Subcutaneous adipose tissue (tissue), 4 donors: ENCODE data around the gene TBC1D17. TPM values are rescaled to one million over a fixed set of nuclear protein-coding genes. Genes with fewer than 3 reads are reported as not detected.

Experiments
- total RNA-seq, 4 donors: library from RNA; depleted of rRNA; stranded (reverse); fragments of >200 nt; gene quantifications; one replicate each; pipeline ENCODE4 v1.1.0, GENCODE V29; 2016
- TF ChIP-seq, protein P1 (sequence below): fragments of 450-650 bp; IDR thresholded peaks from one replicate; pipeline ENCODE4 v1.5.1; 2016; ENCODE audit warnings: low read depth, mild to moderate bottlenecking, control low read depth, antibody characterized with exemption, moderate library complexity

The TBC1D17 gene
- total RNA-seq, 4 donors from 2014 or later, result 19.2 to 60.8 (median 29.1) TPM

DNA sequence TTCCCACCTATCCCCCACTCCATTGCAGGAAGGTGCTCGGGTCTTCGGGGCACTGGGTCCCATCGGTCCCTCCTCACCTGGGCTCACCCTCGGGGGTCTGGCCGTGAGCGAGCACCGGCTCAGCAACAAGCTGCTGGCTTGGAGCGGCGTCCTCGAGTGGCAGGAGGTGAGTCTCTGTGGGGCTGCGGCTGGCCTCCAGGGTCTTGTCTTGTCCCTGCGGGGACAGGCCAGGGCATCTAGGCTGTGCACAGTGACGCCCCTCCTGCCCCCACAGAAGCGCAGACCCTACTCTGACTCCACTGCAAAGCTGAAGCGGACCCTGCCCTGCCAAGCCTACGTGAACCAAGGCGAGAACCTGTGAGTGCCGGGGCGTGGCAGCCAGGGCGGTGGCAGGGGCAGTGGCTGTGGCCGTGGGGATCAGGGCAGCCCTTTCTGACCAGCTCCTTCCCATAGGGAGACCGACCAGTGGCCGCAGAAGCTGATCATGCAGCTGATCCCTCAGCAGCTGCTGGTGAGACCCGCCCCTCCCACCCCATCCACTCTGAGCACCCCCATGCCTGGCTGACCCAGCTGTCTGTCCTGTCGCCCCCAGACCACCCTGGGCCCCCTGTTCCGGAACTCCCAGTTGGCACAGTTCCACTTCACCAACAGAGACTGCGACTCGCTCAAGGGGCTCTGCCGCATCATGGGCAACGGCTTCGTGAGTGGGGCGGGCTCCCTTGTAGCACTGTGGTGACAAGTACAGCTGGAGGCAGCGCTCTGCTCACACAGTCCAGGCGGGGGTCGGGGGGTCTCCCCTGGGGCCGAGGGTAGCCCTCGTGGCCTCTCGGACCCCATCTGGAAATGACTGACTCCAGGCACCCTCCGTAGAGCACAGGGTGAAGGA lies 22.9 kb upstream of the TBC1D17 start:
- TF ChIP-seq, protein P1, sequence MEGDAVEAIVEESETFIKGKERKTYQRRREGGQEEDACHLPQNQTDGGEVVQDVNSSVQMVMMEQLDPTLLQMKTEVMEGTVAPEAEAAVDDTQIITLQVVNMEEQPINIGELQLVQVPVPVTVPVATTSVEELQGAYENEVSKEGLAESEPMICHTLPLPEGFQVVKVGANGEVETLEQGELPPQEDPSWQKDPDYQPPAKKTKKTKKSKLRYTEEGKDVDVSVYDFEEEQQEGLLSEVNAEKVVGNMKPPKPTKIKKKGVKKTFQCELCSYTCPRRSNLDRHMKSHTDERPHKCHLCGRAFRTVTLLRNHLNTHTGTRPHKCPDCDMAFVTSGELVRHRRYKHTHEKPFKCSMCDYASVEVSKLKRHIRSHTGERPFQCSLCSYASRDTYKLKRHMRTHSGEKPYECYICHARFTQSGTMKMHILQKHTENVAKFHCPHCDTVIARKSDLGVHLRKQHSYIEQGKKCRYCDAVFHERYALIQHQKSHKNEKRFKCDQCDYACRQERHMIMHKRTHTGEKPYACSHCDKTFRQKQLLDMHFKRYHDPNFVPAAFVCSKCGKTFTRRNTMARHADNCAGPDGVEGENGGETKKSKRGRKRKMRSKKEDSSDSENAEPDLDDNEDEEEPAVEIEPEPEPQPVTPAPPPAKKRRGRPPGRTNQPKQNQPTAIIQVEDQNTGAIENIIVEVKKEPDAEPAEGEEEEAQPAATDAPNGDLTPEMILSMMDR, result no peak

DNA sequence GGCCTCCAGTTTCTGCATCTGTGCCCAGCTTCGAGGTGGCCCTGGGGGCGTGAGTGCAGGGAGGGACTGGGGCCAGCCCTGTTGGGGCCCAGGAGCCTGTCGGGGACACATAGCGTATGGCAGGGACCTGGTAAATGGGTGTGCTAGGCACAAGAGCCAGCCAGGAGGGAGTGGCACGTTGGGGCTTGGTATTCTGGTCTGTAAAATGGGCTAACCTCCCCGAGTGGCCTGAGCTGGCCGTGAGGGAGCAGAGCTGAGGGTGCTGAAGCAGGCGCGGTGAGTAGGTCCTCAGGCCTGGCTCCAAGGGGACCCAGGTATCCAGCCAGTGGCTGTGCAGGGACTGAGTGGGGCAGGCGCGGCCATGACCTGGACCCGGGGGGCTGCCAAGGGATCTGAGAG lies 22.2 kb upstream of the TBC1D17 start:
- TF ChIP-seq, protein P1, result no peak

DNA sequence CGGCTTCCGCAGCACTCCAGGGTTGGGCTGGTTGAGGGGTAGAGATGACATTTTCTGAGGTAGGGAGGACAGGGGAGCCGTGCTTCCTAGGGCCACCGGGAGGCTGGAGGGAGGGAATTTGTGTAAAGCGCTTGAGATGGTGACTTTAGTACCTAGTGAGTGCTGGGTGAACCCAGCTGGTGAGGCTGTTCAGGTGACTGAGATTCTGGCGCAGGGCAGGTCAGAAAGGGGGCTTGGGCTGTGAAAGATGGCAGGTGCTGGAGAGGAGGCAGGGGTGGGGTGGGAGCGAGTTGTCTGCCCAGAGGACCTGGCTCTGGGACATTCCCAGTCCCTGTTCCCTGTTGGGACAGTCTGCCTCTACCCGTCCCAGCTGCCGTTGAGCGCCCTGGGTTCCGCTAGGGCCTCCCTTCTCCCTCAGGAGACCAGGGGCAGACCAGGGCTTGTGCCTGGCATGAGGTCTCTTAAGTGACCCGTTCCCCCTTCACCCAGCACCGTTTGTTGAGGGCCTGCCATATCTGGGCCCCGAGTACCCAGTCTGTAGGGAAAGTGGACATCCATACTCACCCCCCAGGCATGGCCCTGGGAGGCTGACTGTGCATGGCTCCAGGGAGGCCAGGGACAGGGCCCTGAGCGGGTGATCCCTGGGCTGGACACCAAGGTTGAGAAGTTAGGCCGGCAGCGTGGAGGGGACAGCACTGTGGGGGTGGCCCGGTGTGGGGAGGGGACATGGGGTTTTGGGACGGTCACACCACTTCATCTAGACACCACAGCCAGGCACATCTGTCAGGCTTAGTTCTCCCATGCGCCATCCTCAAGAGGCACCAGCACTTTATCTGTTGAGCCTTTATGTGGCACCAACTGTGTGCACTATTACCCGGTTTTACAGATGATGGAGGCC lies 21.6 kb upstream of the TBC1D17 start:
- TF ChIP-seq, protein P1, result no peak

DNA sequence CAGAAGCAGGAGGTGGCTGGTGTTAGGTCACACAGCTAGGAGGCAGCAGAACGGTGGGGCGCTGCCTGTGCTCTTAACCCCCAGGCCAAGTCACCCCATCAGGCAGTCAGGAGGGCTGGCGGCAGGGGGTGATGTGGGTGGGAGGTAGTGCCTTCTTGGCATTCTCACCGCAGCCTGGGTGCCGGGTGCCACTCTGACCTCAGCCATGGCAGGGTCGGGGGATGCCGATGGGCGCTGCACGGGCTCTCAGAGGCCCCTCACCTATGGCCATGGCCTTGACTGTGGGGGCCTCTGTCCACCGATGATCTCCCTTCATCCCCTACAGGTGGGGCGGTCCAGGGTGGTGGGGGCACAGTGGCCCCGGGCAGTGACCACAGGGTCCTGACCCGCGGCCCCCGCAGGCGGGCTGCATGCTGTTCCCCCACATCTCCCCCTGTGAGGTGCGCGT lies 20.9 kb upstream of the TBC1D17 start:
- TF ChIP-seq, protein P1, result no peak

DNA sequence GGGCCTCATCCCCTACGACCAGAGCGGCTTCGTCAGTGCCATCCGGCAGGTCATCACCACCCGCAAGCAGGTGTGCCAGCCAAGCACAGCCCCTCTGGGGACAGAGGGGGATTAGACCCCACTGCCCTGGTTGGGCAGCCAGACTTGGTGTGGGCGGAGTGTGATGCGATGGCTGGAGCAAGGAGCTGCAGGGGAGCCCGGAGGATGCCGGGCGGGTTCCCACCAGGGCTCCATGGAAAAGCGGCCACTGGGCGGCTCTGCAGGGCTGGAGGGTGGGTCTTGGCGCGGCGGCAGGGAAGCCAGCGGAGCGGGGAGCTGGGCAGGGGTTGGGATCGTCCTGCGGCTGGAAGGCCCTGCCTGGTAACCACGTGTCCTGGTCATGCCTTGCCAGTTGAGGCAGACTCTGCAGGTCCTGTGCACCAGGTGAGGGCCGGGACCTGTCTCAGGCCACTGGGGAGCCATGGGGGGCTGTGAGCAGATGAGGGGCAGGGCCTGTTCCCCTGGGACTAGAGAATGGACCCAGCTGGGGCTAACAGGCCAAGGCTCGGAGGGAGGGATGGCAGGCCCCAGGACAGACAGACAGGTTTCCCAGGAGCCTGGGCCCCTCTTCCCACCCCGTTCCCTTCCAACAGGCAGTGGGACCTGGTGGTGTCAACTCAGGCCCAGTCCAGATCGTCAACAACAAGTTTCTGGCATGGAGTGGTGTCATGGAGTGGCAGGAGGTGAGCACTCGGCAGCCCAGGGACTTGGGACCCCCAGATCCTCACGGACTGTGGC lies 20.3 kb upstream of the TBC1D17 start:
- TF ChIP-seq, protein P1, result no peak

DNA sequence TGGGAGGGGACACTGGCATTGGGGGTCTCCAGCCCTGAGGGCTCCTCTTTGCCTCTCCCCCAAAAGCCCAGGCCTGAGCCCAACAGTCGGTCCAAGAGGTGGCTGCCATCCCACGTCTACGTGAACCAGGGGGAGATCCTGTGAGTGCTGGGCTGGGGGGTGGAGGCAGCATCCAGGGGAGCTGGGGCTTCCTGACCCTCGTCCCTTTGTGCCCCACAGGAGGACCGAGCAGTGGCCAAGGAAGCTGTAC lies 19.7 kb upstream of the TBC1D17 start:
- TF ChIP-seq, protein P1, result no peak
